ENCODE results near the gene TCF23.

DNA sequence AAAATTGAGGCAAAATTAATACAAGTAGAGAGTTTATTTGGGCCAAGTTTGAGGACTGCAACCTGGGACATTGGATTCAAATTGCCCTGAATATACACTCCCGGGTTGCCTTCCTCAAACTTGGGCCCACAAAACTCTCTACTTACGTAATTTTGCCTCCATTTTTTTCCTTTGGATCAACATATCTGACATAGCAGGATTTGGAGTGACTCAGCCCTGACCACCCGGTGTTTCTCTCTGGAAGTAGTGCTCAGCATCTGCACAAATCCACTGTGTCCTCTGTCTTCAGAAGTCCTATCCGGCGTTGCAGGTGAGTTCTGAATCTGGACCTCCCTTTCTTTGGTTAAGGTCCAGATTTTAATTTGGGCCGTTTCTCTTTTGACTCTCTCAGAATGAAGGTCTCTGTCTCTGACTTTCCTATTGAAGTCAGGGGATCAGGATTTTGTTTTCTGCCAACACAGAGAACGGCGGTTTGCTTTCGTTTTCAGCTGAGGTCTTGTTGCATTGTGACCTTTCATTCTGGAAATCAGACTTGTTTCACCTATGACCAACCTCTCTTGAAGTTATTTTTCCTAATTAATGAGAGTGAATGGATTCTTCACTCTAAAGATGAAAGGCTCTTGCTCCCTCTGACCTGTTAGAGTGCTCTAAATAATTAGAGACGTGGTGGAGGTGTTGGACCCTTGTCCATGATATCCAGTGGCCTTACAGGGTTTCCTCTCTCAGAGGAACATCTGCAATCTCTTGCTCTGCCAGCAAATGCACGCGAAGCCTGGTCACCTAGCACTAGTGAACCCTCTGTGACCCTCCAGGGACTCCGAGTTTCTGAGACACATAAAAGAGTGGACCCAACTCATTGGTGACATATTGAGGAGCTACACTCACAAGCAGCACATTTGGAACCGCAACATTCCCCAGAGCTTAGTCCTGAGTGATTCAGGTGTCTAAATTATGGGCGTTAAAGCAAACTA lies 13.6 kb downstream of the TCF23 start:
- TF ChIP-seq CTCF (conservative IDR thresholded peaks at IDR 0.05; ENCODE audit: low read depth in 2 of 2) (no peak), EZH2phosphoT487 (IDR thresholded peaks at IDR 0.05; ENCODE audit: unreplicated experiment) (no peak), CREB1 (CRISPR knock-in tag; IDR thresholded peaks at IDR 0.05; ENCODE audit: low read depth) (no peak), NANOG (IDR thresholded peaks at IDR 0.05; ENCODE audit: borderline replicate concordance) (no peak), ZNF331 (CRISPR knock-in tag; IDR thresholded peaks at IDR 0.05; ENCODE audit: low read depth) (no peak), ETS1 (IDR thresholded peaks at IDR 0.05) (no peak), JUNB (IDR thresholded peaks at IDR 0.05; ENCODE audit: unreplicated experiment) (no peak), EZH2 (IDR thresholded peaks at IDR 0.05; ENCODE audit: low read depth, unreplicated experiment) (no peak)
- TF ChIP-seq, protein P1, sequence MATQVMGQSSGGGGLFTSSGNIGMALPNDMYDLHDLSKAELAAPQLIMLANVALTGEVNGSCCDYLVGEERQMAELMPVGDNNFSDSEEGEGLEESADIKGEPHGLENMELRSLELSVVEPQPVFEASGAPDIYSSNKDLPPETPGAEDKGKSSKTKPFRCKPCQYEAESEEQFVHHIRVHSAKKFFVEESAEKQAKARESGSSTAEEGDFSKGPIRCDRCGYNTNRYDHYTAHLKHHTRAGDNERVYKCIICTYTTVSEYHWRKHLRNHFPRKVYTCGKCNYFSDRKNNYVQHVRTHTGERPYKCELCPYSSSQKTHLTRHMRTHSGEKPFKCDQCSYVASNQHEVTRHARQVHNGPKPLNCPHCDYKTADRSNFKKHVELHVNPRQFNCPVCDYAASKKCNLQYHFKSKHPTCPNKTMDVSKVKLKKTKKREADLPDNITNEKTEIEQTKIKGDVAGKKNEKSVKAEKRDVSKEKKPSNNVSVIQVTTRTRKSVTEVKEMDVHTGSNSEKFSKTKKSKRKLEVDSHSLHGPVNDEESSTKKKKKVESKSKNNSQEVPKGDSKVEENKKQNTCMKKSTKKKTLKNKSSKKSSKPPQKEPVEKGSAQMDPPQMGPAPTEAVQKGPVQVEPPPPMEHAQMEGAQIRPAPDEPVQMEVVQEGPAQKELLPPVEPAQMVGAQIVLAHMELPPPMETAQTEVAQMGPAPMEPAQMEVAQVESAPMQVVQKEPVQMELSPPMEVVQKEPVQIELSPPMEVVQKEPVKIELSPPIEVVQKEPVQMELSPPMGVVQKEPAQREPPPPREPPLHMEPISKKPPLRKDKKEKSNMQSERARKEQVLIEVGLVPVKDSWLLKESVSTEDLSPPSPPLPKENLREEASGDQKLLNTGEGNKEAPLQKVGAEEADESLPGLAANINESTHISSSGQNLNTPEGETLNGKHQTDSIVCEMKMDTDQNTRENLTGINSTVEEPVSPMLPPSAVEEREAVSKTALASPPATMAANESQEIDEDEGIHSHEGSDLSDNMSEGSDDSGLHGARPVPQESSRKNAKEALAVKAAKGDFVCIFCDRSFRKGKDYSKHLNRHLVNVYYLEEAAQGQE (IDR thresholded peaks at IDR 0.05; ENCODE audit: unreplicated experiment) = no peak
